GM12878 (cell line): ENCODE measurements around the gene ARHGAP26. TPM values are rescaled to one million over a fixed set of nuclear protein-coding genes. Genes with fewer than 3 reads are reported as not detected.

Experiments
- CBFB ChIP-seq: IDR thresholded peaks from 2 replicates; pipeline ENCODE4 v1.6.1; 2016; ENCODE audit warnings: antibody characterized with exemption, low read depth
- CHD1 ChIP-seq: IDR thresholded peaks from 2 replicates; pipeline ENCODE4 v1.6.1; 2012; ENCODE audit warnings: low read depth, low read length, improper control_type of control experiment
- CHD2 ChIP-seq: IDR thresholded peaks from 2 replicates; pipeline ENCODE4 v1.6.1; 2011; ENCODE audit warnings: low read depth, low read length, improper control_type of control experiment, borderline replicate concordance
- ETV6 ChIP-seq, 2 experiments: fragments of 450-650 bp in 1 of 2; IDR thresholded peaks in 1 of 2; conservative IDR thresholded peaks in 1 of 2; 2 replicates each; pipeline ENCODE4 v1.6.1; 2014; ENCODE audit warnings: antibody characterized with exemption in 1 of 2, borderline replicate concordance in 1 of 2, low read depth in 1 of 2, mild to moderate bottlenecking in 1 of 2, moderate library complexity in 1 of 2
- FOXM1 ChIP-seq: IDR thresholded peaks from 2 replicates; pipeline ENCODE4 v1.6.1; 2012; ENCODE audit warnings: low read depth, mild to moderate bottlenecking, inconsistent platforms, low read length, moderate library complexity
- IKZF2 ChIP-seq, 2 experiments: fragments of 450-650 bp; IDR thresholded peaks; 2 replicates each; pipeline ENCODE4 v1.6.1; 2017; ENCODE audit warnings: mild to moderate bottlenecking in 2 of 2, moderate library complexity in 2 of 2
- MEF2A ChIP-seq: IDR thresholded peaks from 2 replicates; pipeline ENCODE4 v1.6.1; 2011; ENCODE audit warnings: low read depth, mild to moderate bottlenecking, low read length, moderate library complexity; ENCODE audit not compliant: insufficient read depth
- MEF2B ChIP-seq: fragments of 450-650 bp; IDR thresholded peaks from 2 replicates; pipeline ENCODE4 v1.6.1; 2018; ENCODE audit warnings: mild to moderate bottlenecking, moderate library complexity; ENCODE audit not compliant: partially characterized antibody, poor library complexity, severe bottlenecking
- NBN ChIP-seq: fragments of 450-650 bp; IDR thresholded peaks from 2 replicates; pipeline ENCODE4 v1.6.1; 2016
- NFXL1 ChIP-seq: fragments of 450-650 bp; IDR thresholded peaks from 2 replicates; pipeline ENCODE4 v1.6.1; 2017; ENCODE audit warnings: antibody characterized with exemption, mild to moderate bottlenecking, borderline replicate concordance
- PAX8 ChIP-seq: fragments of 450-650 bp; IDR thresholded peaks from 2 replicates; pipeline ENCODE4 v1.6.1; 2017; ENCODE audit warnings: mild to moderate bottlenecking, moderate library complexity
- RB1 ChIP-seq: fragments of 450-650 bp; formaldehyde crosslinking; IDR thresholded peaks from 2 replicates; pipeline ENCODE4 v1.6.1; 2017; ENCODE audit warnings: mild to moderate bottlenecking, borderline replicate concordance
- RBBP5 ChIP-seq: fragments of 200-600 bp; sonication (generic); conservative IDR thresholded peaks from 2 replicates; pipeline ENCODE4 v1.6.1; 2016
- RCOR1 ChIP-seq: conservative IDR thresholded peaks from 2 replicates; pipeline ENCODE4 v1.6.1; 2012; ENCODE audit warnings: low read depth, low read length, improper control_type of control experiment
- SIN3A ChIP-seq: IDR thresholded peaks from 2 replicates; pipeline ENCODE4 v1.6.1; 2012; ENCODE audit warnings: low read depth, low read length, improper control_type of control experiment
- SIX5 ChIP-seq: IDR thresholded peaks from 2 replicates; pipeline ENCODE4 v1.6.1; 2011; ENCODE audit warnings: mild to moderate bottlenecking, low read depth, low read length, moderate library complexity; ENCODE audit not compliant: severe bottlenecking
- SMAD5 ChIP-seq: IDR thresholded peaks from 2 replicates; pipeline ENCODE4 v1.6.1; 2016; ENCODE audit warnings: antibody characterized with exemption, low read depth
- SMC3 ChIP-seq: IDR thresholded peaks from 2 replicates; pipeline ENCODE4 v1.6.1; 2011; ENCODE audit warnings: low read length, improper control_type of control experiment, borderline replicate concordance
- ZNF207 ChIP-seq: fragments of 450-650 bp; IDR thresholded peaks from 2 replicates; pipeline ENCODE4 v1.6.1; 2014; ENCODE audit warnings: antibody characterized with exemption, mild to moderate bottlenecking, borderline replicate concordance
- ZNF622 ChIP-seq: fragments of 450-650 bp; IDR thresholded peaks from 2 replicates; pipeline ENCODE4 v1.6.1; 2017; ENCODE audit warnings: mild to moderate bottlenecking, inconsistent platforms
- polyA plus RNA-seq, 11 experiments: library from polyadenylated mRNA; depleted of rRNA in 4 of 11; unstranded in 6 of 11; stranded (reverse) in 5 of 11; fragments of >200 nt; fragmentation: Nextera tagmentation in 4 of 11; fragmentation: Illumina TruSeq in 1 of 11; extraction: Ambion mirVana in 4 of 11; extraction: Trizol in 1 of 11; gene quantifications; 1 replicate in 1 of 11; 2 replicates in 10 of 11; pipeline versions ENCODE4 v1.2.1 to v1.2.3, GENCODE V29; 2011 to 2016; ENCODE audit warnings: inconsistent platforms in 2 of 11, missing spikeins in 2 of 11, low read depth in 1 of 11
- total RNA-seq, 4 experiments: library from RNA; depleted of rRNA in 3 of 4; stranded (reverse); fragments of >200 nt in 3 of 4; fragmentation: Illumina TruSeq in 1 of 4; extraction: Trizol in 1 of 4; gene quantifications; 2 replicates each; pipeline versions ENCODE4 v1.2.1 to v1.2.3, GENCODE V29; 2013 to 2021
- TF ChIP-seq, protein P1 (sequence below): IDR thresholded peaks from 2 replicates; pipeline ENCODE4 v1.6.1; 2012; ENCODE audit warnings: improper control_type of control experiment, low read depth, low read length; ENCODE audit not compliant: insufficient replicate concordance
- TF ChIP-seq, protein P2 (sequence below): IDR thresholded peaks from 2 replicates; pipeline ENCODE4 v1.6.1; 2011; ENCODE audit warnings: low read depth, low read length, improper control_type of control experiment, borderline replicate concordance
- TF ChIP-seq, protein P3 (sequence below): fragments of 450-650 bp; IDR thresholded peaks from 2 replicates; pipeline ENCODE4 v1.6.1; 2016; ENCODE audit warnings: mild to moderate bottlenecking

Gene ARHGAP26
- total and polyA plus RNA-seq, 10 of the 15 experiments (the other 5 are each of a cell fraction or from before 2014, with no cell fraction given): 9.4 to 41.5 (median 19.3) TPM

- TF ChIP-seq CHD2 (peak; percentile 64), IKZF2 (IDR thresholded peaks at IDR 0.05) (peak; percentile 88), RB1 (no peak), RBBP5 (no peak), ETV6 (conservative IDR thresholded peaks at IDR 0.05 in 1 of 2, IDR thresholded peaks at IDR 0.05 in 1 of 2; ENCODE audit: borderline replicate concordance in 1 of 2, low read depth in 1 of 2) (peak in 1 of 2 experiments; percentile 73; a peak in 2 of 4 replicates), PAX8 (no peak), SMAD5 (no peak; the same call in 1 of the 2 replicates), SIX5 (no peak), SMC3 (peak; percentile 54; the same call in 1 of the 2 replicates), FOXM1 (no peak), MEF2B (peak; percentile 95), CBFB (peak; percentile 84), RCOR1 (no peak; the same call in 1 of the 2 replicates), CHD1 (no peak), NBN (peak; percentile 38; the same call in 1 of the 2 replicates), MEF2A (peak; percentile 74), ZNF207 (no peak), NFXL1 (no peak), ZNF622 (no peak), SIN3A (no peak)
- TF ChIP-seq, protein P1, sequence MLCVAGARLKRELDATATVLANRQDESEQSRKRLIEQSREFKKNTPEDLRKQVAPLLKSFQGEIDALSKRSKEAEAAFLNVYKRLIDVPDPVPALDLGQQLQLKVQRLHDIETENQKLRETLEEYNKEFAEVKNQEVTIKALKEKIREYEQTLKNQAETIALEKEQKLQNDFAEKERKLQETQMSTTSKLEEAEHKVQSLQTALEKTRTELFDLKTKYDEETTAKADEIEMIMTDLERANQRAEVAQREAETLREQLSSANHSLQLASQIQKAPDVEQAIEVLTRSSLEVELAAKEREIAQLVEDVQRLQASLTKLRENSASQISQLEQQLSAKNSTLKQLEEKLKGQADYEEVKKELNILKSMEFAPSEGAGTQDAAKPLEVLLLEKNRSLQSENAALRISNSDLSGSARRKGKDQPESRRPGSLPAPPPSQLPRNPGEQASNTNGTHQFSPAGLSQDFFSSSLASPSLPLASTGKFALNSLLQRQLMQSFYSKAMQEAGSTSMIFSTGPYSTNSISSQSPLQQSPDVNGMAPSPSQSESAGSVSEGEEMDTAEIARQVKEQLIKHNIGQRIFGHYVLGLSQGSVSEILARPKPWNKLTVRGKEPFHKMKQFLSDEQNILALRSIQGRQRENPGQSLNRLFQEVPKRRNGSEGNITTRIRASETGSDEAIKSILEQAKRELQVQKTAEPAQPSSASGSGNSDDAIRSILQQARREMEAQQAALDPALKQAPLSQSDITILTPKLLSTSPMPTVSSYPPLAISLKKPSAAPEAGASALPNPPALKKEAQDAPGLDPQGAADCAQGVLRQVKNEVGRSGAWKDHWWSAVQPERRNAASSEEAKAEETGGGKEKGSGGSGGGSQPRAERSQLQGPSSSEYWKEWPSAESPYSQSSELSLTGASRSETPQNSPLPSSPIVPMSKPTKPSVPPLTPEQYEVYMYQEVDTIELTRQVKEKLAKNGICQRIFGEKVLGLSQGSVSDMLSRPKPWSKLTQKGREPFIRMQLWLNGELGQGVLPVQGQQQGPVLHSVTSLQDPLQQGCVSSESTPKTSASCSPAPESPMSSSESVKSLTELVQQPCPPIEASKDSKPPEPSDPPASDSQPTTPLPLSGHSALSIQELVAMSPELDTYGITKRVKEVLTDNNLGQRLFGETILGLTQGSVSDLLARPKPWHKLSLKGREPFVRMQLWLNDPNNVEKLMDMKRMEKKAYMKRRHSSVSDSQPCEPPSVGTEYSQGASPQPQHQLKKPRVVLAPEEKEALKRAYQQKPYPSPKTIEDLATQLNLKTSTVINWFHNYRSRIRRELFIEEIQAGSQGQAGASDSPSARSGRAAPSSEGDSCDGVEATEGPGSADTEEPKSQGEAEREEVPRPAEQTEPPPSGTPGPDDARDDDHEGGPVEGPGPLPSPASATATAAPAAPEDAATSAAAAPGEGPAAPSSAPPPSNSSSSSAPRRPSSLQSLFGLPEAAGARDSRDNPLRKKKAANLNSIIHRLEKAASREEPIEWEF: peak; percentile 97
- TF ChIP-seq, protein P2, sequence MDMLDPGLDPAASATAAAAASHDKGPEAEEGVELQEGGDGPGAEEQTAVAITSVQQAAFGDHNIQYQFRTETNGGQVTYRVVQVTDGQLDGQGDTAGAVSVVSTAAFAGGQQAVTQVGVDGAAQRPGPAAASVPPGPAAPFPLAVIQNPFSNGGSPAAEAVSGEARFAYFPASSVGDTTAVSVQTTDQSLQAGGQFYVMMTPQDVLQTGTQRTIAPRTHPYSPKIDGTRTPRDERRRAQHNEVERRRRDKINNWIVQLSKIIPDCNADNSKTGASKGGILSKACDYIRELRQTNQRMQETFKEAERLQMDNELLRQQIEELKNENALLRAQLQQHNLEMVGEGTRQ: no peak
- TF ChIP-seq, protein P3, sequence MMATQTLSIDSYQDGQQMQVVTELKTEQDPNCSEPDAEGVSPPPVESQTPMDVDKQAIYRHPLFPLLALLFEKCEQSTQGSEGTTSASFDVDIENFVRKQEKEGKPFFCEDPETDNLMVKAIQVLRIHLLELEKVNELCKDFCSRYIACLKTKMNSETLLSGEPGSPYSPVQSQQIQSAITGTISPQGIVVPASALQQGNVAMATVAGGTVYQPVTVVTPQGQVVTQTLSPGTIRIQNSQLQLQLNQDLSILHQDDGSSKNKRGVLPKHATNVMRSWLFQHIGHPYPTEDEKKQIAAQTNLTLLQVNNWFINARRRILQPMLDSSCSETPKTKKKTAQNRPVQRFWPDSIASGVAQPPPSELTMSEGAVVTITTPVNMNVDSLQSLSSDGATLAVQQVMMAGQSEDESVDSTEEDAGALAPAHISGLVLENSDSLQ: no peak
Measured at GRCh38 chr5:143213851-143214363, 443.7 kb downstream of the ARHGAP26 start (continued).
